DMS53 (cell line): Measurements from ENCODE around the gene DENND11.

ENCODE experiments used
- DNase-seq: peaks from one replicate; lab custom pipeline; 2025; lab: John Stamatoyannopoulos, UW

The DENND11 gene

GRCh38 chr7:141702047-141702567, at the start of gene DENND11:
DENND11 (minus strand) TSS chr7:141702166; CDS start chr7:141702153, 13 bp downstream.
- peak; percentile 87 for DNase-seq

DNA sequence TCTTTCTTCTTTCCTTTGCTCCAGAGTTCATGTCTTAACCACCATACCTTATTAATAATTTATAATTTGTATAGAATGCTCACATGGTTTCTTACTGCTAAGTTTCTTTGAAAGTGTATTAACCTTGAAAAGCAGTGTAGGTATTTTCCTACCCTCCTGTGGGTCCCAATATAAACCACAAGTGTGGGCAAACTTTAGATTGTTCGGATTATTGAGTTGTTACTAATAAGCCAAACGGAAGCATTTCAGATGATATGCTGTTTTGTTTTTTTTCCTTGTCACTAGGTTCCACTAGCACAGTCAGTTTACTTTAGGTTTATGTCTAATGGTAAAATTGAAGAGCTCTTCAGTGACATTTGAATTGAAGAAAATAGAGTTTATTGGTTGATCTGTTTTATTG, 46.4 kb upstream of the DENND11 start:
- no peak for DNase-seq

- no peak for DNase-seq
Observed at GRCh38 chr7:141744131-141744530, 42.2 kb upstream of the DENND11 start.

- DNase-seq = no peak
Observed at GRCh38 chr7:141742229-141742628, 40.3 kb upstream of the DENND11 start.

DNA sequence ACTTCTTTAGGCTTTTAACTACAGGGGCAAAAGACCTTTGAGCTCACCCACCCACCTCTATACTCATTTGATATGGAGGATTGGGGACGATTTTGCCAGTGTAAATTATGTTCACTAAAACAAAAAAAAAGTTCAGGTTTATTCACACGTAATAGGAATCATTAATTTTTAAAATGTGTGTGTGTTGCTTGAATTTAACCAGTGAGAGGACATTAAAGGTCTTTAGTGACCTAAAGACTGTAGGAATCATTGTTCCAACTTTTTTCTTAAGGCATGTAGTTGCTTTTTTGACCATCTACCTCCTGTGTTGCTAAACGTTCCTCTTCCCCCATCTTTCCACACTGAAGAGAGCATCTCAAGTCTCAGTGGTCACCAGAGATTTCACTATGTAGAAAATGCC, 37.3 kb upstream of the DENND11 start:
- DNase-seq = no peak

DNA sequence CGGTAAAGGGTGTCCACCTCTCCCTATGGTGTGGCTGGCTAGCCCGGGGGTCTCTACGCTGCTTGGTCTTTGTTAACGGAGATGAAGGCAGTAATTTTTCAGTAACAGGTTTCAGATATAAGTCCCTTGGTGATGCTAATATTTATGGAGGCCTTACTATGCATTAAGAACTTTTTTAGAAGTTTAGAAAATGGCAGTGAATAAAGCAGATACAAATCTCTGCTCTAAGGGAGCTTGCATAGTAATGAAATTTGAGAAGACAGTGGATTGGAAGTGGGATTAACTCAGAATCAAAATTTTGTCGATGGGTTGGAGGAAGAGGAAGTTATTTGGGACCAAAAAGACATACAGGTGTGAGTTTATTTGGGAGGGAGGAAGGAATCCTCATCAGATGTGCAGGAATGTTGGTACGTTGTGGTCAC, 36.6 kb upstream of the DENND11 start:
- DNase-seq = no peak

DNA sequence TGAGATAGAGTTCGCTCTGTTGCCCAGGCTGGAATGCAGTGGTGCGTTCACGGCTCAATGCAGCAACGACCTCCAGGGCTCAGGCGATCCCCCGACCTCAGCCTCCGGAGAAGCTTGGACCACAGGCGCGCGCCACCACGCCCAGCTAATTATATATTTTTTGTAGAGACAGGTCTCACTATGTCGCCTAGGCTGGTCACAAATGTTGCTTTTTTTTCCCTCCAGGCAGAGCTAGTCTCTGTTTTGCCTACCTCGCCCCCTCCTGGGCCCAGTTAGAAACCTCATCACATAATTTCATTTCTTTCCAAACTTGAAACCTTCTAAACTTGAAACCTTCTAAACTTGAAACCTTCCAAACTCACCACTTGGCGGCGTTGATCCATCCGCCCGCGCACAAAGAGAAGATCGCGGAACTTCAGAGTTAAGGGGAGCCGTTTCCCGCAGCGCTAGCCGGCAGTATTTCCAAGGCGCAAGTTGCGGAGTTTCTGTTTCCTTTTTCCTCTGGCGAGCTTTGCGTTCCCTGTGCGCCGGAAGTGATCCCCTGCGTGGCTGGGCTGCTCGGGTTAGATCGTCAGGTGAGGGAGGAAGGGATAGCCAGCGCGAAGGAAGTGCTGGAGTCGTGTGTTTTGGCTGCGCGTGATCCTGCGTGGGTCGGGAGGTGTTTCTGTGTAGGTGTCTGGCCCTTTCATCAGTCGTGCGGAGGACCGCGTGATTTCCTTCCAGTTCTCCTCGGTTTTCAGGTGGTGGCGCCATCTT, 36.0 kb upstream of the DENND11 start, which contains the start of gene SSBP1:
TSS of gene SSBP1 (plus strand) at position 523 of the 756 bp plus-strand sequence. CDS start 809 bp downstream, outside the sequence.
- DNase-seq = peak; percentile 99

GRCh38 chr7:141737118-141737835, 35.3 kb upstream of the DENND11 start:
- DNase-seq = peak; percentile 81

- no peak for DNase-seq
Observed at GRCh38 chr7:141731476-141732149, 29.6 kb upstream of the DENND11 start.

GRCh38 chr7:141729020-141729419, 27.1 kb upstream of the DENND11 start:
- DNase-seq = no peak

DNA sequence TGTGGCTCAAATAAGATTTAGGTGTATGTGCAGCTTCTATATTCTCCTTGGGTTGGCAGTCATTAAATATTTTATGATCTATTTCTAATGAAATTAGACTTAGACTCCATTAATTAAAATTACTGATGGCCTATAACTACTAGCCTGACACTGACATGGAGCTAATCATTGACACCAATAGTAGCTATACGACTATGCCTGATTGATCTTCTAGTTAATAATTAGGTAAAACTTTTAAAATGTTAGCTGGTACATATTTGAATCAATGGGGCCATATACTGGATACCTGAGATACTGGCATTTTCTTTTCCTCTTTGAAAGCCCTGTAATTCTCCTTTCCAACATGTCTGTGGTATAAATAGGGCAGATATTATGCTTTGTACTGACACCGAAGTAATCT, 20.6 kb upstream of the DENND11 start:
- no peak for DNase-seq

DNA sequence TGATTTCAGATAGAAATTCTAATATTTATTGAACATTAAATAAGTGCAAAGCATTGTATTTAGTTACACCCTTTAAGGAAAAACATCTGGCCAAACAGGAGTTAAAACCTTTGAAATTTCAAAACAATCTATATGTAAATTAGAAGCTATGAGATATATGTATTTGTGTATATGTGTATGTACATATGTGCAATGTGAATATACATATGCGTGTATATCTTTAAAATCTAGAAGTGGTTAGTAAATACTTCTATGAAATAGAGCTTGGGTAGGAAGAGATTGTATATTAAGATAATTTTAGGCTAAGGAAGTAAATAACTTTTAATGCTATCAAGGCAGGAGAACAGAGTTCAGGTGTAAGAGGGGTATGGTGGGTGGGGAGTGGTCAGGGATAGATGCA, 15.5 kb upstream of the DENND11 start:
- DNase-seq = no peak

GRCh38 chr7:141715794-141716689, 14.1 kb upstream of the DENND11 start:
- no peak for DNase-seq

GRCh38 chr7:141715018-141715417, 13.1 kb upstream of the DENND11 start:
- no peak for DNase-seq

GRCh38 chr7:141714571-141714970, 12.6 kb upstream of the DENND11 start:
- DNase-seq = no peak

DNA sequence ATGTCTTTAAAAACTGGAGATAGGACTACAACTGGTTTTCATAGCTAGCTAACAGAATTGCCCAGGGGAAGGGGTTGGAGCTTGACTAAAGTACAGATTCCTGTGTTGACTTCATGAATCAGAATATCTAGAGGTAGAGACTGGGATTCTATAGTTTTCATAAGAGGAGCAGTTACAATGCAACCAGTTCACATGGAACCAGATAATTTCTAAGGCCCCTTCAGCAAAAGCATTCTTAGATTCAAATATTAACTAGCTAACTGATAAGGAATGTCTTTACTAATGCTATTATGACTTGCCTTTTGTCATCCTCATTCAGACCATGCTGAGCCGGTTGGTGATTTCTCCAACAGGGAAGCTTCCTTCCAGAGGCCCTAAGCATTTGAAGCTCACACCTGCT, 11.9 kb upstream of the DENND11 start:
- peak; percentile 36 for DNase-seq

DNA sequence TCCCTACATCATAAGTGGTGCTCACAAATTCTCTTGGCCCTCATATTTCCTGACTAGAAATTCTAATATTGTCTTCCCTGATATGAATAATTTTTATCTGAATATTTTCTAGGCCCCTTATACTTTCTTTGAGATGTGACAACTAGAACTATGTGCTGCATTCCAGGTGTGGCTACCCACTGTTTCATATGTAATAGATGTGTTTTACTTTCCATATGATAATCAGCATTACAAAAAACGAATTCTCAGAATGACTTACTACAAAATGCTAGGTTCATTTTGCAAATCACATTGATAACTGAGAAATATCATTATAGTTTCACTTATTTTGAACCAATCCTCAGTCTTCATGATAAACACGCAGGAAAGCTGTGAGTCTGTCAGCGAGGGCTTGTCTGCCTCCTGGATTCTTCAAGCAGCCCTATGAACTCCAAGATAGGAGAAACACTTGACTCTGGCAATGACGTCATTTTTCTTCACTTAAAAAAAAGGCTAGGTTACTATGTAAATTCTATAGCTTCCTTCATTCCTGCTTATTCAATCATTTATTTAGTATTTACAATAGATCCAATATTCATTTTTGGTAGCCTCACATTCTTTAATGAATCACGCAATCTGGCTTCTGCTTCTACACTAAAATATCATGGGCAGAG, 10.8 kb upstream of the DENND11 start:
- DNase-seq = no peak

DNA sequence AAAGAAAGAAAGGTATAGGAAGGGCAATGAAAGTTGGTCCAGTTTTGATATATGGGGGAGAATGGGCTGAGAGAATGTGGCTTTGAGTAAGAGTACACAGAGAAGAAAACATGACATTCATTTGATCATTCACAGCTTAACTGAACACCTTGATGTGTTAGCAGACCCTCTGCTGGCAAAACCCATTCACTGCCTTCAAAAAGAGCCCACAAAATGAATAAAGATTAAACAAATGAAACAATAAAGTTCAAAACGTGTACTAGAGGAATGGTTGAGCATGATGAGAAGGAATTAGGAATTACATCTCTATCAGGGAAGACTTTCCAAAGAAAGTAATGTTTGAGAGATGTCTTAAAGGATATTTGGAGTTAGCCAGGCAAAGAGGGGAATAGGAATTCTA, 8.3 kb upstream of the DENND11 start:
- DNase-seq = no peak

- no peak for DNase-seq
Observed at GRCh38 chr7:141709749-141710148, 7.8 kb upstream of the DENND11 start.

DNA sequence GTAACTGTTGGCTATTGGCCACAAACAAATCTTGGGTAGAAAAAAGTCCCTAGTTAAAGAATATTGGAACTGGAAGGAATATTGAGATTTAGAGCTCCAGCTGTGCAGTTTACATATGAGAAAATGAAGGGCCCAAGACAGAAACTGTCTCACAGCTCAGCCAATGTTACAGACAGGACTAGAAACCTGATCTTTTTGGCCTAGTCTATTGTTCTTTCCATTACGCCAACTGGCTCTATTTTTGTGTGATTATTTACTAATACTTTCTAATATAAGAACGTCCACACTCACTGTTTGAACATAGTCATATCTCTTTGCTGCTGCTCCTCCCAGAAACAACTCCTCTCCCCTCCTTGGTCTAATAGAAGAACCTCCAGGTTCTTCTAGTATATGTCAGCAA, 7.4 kb upstream of the DENND11 start:
- no peak for DNase-seq

DNA sequence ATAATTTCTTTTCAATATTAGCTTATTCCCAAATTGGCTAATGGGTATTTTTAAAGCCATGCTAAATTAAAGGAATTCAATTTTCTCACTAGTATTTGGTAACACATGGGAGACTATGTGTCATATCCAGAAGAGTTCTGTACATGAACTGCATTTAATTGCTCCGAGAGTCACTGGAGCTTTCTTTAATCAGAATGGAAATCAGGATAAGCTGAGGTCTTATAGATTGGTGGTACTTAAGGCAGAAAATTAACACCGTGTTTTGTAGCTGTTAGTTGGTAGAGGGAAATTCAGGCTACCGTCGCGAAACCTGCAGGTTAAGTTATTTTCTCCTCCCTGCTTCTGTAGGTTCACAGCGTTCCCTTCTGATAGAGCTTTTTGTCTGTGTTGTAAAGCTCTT, 6.4 kb upstream of the DENND11 start, which contains the start of gene WEE2:
TSS of gene WEE2 (plus strand) at position 3 of the 400 bp plus-strand sequence. CDS start 406 bp downstream, outside the sequence.
- DNase-seq = no peak
